ENCODE results near the gene BHLHE40. TPM values are rescaled to one million over a fixed set of nuclear protein-coding genes. Genes with fewer than 3 reads are reported as not detected.

The BHLHE40 gene
- total RNA-seq, 4 donors from 2014 or later = 124 to 194 (median 153) TPM

DNA sequence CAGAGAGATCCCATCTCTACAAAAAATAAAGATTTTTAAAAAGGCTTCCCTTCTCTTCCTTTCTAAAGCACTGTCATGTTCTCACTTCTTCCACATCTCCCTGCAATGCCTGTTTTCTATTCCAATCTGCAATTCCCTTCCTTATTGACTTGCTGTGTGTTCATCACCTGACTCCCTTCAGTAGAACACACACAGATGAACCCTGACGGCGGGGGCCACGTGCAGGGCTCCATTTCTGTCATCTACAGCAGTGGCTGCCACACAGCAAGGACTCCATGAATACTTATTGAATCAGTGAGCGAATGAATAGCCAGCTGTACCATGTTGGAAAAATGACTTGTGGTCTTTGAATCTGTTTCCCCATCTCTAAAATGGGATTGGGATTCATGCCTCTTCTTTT is 26.1 kb downstream of the BHLHE40 start:
- Histone ChIP-seq H3K9me3 (no peaks in the 10 kb centered on the region), H3K27me3 (no peaks in the 10 kb centered on the region), H3K4me1 (peaks cover 0 to 32% (median 10%) of the 10 kb centered on the region in 3 donors), H3K4me3 (no peak overlapping the region), H3K36me3 (no peaks in the 10 kb centered on the region), H3K27ac (peak overlapping the region; percentile 57 to 87 (median 82))
- TF ChIP-seq POLR2A (IDR thresholded peaks at IDR 0.05) = no peak
- TF ChIP-seq, protein P1, sequence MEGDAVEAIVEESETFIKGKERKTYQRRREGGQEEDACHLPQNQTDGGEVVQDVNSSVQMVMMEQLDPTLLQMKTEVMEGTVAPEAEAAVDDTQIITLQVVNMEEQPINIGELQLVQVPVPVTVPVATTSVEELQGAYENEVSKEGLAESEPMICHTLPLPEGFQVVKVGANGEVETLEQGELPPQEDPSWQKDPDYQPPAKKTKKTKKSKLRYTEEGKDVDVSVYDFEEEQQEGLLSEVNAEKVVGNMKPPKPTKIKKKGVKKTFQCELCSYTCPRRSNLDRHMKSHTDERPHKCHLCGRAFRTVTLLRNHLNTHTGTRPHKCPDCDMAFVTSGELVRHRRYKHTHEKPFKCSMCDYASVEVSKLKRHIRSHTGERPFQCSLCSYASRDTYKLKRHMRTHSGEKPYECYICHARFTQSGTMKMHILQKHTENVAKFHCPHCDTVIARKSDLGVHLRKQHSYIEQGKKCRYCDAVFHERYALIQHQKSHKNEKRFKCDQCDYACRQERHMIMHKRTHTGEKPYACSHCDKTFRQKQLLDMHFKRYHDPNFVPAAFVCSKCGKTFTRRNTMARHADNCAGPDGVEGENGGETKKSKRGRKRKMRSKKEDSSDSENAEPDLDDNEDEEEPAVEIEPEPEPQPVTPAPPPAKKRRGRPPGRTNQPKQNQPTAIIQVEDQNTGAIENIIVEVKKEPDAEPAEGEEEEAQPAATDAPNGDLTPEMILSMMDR (IDR thresholded peaks at IDR 0.05) = no peak
- intact Hi-C loops (cut with DNase I) = no loop called here
- no peak for DNase-seq
- 48 to 60% methylated on average over 3 to 4 of the region's 4 CpGs for WGBS, 2 donors

DNA sequence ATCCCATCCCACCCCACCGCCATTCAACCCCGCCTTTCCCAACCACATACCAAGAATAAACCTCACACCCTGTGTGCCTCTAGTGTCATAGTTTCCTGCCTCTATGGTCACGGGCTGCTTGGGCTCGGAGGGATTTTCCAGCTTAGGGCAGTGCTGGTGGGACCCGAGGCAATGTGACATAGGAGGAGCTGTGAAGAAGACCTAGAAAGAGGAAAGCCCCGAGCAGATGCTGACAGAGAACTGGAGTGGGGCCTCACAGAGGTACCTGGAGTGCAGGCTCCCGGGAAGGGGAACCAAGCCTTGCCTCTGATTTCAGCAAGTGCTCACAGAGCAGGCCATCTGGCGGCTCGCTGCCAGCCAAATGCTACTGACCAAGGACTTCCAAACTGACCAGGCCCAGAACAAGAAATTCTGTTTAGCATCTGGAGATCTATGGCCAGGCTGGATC is 27.5 kb downstream of the BHLHE40 start:
- 57 to 70% methylated on average over 5 to 6 of the region's 9 CpGs for WGBS, 2 donors
- no peak for DNase-seq
- no peaks in the 10 kb centered on the region for H3K9me3 ChIP-seq

GRCh38 chr3:5007873-5008272 is 28.6 kb downstream of the BHLHE40 start:
- H3K27me3 ChIP-seq = no peaks in the 10 kb centered on the region
- WGBS, 2 donors = 80 to 92% methylated on average over 6 of the region's 6 CpGs
- intact Hi-C loops (cut with DNase I) = no loop called here

More for the DNA sequence above, 27.5 kb downstream of the BHLHE40 start:
- Histone ChIP-seq H3K4me1 (peaks cover 8 to 35% (median 19%) of the 10 kb centered on the region in 3 donors), H3K27ac (peak overlapping the region in 1 of 4 donors; percentile 36), H3K36me3 (no peaks in the 10 kb centered on the region), H3K4me3 (no peak overlapping the region), H3K27me3 (no peaks in the 10 kb centered on the region)
- TF ChIP-seq, protein P1 (IDR thresholded peaks at IDR 0.05) = no peak
- no peak for TF ChIP-seq POLR2A (IDR thresholded peaks at IDR 0.05)
- intact Hi-C loops (cut with DNase I) = no loop called here

DNA sequence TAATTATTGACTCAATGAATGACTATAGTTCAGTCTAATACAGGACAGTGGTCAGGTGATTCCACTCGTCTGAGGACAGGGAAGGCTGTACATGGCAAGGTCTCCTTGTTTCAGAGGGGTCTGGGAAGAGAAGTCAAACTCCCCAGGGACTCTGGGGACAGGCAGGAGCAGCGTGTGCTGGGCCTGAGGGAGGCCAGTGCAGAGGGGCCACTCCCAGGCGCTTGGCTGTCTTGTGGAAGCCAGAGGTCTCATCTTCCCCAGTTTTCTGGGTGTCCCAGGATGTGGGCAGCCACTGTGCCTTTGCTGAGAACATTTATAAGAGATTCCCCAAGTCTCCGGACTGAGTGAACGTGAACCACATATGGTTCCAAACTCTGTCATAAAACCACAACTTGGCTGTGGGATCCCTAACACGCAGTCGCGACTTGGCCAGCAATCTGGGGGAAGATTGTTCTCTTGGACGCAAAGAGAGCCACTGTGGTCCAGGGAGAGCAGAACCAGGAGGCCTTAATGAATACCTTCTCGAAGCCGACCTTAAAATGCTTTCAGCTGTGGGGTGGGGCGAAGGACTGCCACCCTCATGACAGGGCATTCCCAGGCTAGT is 30.4 kb downstream of the BHLHE40 start:
- Histone ChIP-seq H3K9me3 (no peaks in the 10 kb centered on the region), H3K4me1 (peaks cover 18 to 56% (median 37%) of the 10 kb centered on the region in 3 donors), H3K4me3 (no peak overlapping the region), H3K27me3 (no peaks in the 10 kb centered on the region), H3K27ac (no peak overlapping the region), H3K36me3 (no peaks in the 10 kb centered on the region)
- DNase-seq = no peak
- no peak for TF ChIP-seq POLR2A (IDR thresholded peaks at IDR 0.05)
- TF ChIP-seq, protein P1 (IDR thresholded peaks at IDR 0.05) = no peak
- intact Hi-C loops (cut with DNase I) = no loop called here
- WGBS, 2 donors = 85 to 88% methylated on average over 11 to 12 of the region's 12 CpGs

More at GRCh38 chr3:5007873-5008272, 28.6 kb downstream of the BHLHE40 start:
- Histone ChIP-seq H3K4me3 (no peak overlapping the region), H3K9me3 (no peaks in the 10 kb centered on the region), H3K27ac (no peak overlapping the region), H3K4me1 (peaks cover 15 to 46% (median 30%) of the 10 kb centered on the region in 3 donors), H3K36me3 (no peaks in the 10 kb centered on the region)
- no peak for DNase-seq
- TF ChIP-seq, protein P1 (IDR thresholded peaks at IDR 0.05) = no peak
- no peak for TF ChIP-seq POLR2A (IDR thresholded peaks at IDR 0.05)

- Histone ChIP-seq H3K27ac (peak overlapping the region in 1 of 4 donors; percentile 81), H3K9me3 (no peaks in the 10 kb centered on the region), H3K27me3 (no peaks in the 10 kb centered on the region), H3K4me3 (no peak overlapping the region), H3K4me1 (peaks cover 23 to 54% (median 33%) of the 10 kb centered on the region in 3 donors), H3K36me3 (no peaks in the 10 kb centered on the region)
- DNase-seq = no peak
- 89 to 90% methylated on average over 6 of the region's 6 CpGs for WGBS, 2 donors
- TF ChIP-seq POLR2A (IDR thresholded peaks at IDR 0.05) = no peak
- intact Hi-C loops (cut with DNase I) = no loop called here
Observed at GRCh38 chr3:5010140-5010539, 30.9 kb downstream of the BHLHE40 start.
